GM10266 (cell line): ENCODE results near the gene SZRD1.
"Not testable (repeated sequence)": the region's sequence is repeated elsewhere in the genome, so short reads cannot be mapped to it uniquely, and the experiment has no call there.

Experiments
- DNase-seq: peaks from one replicate; pipeline ENCODE4 v3.0.0; 2012; ENCODE audit errors: extremely low spot score
- TF ChIP-seq, protein P1 (sequence below): IDR thresholded peaks from 2 replicates; pipeline ENCODE4 v1.5.1; 2012; ENCODE audit warnings: mild to moderate bottlenecking, low read depth; ENCODE audit not compliant: control insufficient read depth, insufficient read depth; ENCODE audit errors: missing control alignments

Gene SZRD1

DNA sequence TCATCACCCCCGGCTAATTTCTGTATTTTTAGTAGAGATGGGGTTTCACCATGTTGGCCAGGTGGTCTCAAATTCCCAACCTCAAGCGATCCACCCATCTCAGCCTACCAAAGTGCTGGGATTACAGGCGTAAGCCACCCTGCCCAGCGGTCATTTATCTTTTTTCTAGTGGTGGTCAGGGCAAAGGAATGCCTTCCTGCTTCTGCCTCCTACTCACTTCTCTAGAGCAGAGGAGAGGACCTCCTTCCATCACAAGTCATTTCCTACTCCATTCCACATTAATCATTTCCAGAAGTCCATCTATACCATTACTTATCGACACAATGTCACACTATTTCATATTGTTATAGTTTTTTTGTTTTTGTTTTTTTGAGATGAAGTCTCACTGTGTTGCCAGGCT lies 28.1 kb upstream of the SZRD1 start:
- TF ChIP-seq, protein P1, sequence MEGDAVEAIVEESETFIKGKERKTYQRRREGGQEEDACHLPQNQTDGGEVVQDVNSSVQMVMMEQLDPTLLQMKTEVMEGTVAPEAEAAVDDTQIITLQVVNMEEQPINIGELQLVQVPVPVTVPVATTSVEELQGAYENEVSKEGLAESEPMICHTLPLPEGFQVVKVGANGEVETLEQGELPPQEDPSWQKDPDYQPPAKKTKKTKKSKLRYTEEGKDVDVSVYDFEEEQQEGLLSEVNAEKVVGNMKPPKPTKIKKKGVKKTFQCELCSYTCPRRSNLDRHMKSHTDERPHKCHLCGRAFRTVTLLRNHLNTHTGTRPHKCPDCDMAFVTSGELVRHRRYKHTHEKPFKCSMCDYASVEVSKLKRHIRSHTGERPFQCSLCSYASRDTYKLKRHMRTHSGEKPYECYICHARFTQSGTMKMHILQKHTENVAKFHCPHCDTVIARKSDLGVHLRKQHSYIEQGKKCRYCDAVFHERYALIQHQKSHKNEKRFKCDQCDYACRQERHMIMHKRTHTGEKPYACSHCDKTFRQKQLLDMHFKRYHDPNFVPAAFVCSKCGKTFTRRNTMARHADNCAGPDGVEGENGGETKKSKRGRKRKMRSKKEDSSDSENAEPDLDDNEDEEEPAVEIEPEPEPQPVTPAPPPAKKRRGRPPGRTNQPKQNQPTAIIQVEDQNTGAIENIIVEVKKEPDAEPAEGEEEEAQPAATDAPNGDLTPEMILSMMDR = no peak
- no peak for DNase-seq

DNA sequence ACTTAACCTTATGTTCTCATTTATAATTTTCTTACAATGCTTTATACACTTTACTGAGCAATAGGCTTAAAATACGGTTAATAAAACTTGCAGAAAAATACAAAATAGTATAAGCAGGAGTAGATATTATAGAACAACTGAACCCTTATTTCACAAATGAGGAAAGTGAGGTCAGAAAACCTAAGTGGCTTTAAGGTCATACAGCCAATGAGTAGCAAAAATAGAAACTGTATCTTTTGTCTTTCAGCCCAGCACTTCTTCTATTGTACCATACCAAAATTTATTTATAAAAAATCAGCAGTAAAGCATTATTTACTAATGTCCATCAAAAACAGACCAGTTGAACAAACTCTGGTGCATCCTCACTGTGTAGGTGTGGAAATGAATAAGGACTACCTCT lies 26.4 kb upstream of the SZRD1 start:
- TF ChIP-seq, protein P1 = no peak
- no peak for DNase-seq

DNA sequence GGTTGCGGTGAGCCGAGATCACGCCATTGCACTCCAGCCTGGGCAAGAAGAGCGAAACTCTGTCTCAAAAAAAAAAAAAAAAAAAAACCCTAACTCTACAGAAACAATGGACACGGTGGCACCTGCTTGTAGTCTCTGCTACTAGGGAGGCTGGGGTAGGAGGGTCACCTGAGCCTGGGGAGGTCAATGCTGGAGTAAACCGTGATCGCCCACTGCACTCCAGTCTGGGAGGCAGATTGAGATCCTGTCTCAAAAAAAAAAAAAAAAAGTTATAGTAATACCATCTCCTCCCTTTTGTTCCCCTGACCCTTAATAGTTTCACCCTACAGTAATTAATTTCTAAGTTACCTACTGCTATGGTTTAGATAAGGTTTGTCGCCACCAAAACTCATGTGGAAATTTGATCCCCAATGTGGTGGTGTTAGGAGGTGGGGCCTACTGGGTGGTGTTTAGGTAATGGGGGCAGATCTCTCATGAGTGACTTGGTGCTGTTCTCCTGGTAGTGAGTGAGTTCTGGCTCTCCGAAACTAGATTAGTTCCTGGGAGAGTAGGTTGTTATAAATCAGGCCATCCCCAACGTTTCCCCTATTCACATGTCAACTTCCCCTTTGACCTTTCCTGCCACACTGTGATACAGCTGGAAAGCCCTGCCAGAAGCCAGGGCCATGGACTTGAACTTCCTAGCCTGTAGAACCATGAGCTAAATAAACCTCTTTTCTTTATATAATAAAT lies 24.5 kb upstream of the SZRD1 start:
- TF ChIP-seq, protein P1 = no peak
- DNase-seq = no peak

DNA sequence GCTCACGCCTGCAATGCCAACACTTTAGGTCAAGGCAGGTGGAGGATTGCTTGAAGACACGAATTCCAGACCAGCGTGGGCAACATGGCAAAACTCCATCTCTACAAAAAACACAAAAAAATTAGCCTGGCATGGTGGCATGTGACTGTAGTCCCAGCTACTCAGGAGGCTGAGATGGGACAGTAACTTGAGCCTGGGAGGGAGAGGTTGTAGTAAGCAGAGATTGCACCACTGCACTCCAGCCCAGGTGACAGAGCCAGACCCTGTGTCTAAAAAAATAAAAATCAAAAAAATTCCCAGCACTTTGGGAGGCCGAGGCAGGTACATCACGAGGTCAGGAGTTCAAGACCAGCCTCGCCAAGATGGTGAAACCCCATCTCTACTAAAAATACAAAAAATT lies 23.8 kb upstream of the SZRD1 start:
- DNase-seq = not testable (repeated sequence)

DNA sequence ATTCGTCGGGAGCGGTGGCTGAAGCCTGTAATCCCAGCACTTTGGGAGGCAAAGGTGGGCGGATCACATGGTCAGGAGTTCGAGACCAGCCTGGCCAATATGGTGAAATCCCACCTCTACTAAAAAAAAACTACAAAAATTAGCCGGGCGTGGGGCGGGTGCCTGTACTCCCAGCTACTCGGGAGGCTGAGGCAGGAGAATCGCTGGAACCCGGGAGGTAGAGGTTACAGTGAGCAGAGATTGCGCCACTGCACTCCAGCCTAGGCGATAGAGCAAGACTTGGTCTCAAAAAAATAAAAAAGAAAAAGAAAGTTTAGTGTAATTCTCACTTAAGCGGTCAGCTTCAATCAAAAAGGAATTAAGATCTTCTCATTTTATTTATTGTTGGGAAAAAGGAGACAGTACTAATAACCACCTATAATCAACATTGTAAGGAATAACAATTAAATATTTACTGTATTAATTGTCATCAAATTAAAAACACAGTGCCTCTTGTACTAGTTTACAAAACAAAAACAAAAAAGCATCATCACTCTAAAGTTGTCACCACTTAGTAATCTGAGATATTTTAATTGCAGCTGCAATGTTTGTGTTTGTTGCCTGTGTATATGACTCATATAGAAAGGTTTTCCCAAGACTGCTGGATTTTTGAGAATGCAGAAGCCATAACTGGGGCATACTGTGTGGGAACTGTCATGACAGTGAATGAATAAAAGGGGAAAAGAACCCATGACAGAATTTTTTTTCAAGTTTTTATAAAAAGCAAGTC lies 18.4 kb upstream of the SZRD1 start:
- DNase-seq = no peak
- TF ChIP-seq, protein P1 = no peak

DNA sequence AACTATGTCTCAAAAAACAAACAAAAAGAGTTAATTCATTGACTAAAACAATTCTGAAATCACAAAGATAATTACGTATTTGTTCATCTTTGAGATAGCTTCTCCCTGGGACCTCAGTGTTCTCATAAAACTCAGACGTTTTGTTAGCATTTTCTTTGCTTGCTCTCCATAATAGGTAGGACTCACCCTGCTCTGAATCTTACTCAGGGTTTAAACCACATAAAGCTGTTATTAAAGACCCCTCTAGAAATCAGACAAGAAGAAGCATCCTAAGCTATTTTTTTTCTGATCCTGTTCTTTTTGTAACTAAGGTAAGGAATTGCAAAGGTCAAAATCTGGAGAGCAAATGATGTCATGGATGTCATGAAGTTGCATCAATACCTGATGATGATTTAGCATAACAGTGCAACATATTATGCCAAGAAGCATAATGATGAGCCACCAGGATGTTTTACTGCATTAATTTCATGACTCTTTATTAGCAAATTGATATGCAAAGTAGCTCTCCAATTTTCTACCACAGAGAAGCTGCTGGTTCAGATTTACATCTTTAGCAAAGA lies 17.1 kb upstream of the SZRD1 start:
- no peak for DNase-seq

DNA sequence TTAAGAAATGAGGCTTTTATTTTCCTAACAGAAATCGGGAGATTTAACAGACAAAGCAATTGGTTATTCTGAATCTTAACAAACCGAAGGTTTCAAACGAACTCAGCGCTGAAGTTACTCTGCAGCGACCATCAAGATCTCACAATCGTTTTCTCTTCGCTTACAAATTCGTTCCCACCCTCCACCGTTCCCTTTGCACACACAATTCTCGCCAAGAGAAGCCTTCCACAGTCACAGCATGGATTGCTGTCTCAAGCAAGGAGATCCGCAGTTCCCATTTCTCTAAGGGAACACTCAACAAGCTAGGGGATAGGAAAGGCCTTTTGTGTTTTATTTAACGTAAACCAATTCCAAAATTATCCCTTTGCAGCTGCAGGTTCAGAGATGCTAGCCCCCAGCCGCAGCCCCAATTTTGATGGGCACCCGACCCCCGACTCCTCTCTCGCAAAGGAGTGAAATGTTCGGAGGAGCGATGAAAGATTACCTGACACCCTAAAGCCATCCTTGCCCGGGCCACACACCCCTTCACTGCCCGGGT lies 15.5 kb upstream of the SZRD1 start:
- no peak for DNase-seq

More for the DNA sequence above, 17.1 kb upstream of the SZRD1 start:
- TF ChIP-seq, protein P1 = no peak

More for the DNA sequence above, 15.5 kb upstream of the SZRD1 start:
- TF ChIP-seq, protein P1 = no peak
